NK-92 (cell line): ENCODE measurements around the gene DNAJC16.
"Not testable (repeated sequence)": the region's sequence is repeated elsewhere in the genome, so short reads cannot be mapped to it uniquely, and the experiment has no call there.

Experiments used
- DNase-seq: peaks from one replicate; lab custom pipeline; 2025; ENCODE audit not compliant: unreplicated experiment; lab: John Stamatoyannopoulos, UW

Gene DNAJC16

GRCh38 chr1:15526490-15527339 lies at the start of gene DNAJC16:
DNAJC16 (plus strand) TSS chr1:15526848; CDS start chr1:15529106, 2,258 bp downstream.
- DNase-seq, result peak; percentile 65

DNA sequence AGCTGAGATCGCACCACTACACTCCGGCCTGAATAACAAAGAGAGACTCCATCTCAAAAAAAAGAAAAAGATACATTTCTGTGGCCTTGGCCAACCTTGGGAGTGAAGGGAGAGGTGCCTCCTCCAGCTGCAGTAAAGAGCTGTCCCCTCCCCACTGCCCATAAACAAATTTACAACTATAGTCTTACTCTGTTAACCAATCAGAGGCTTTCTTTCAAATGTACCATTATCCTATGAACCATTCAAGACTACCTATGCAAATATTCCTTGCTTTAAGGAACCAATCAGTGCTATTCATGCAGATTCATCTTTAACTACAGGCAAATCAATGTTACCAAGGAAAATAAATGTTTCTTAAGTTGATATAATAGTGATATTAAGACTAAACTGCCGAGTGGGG lies 49.7 kb upstream of the DNAJC16 start:
- DNase-seq, result no peak

DNA sequence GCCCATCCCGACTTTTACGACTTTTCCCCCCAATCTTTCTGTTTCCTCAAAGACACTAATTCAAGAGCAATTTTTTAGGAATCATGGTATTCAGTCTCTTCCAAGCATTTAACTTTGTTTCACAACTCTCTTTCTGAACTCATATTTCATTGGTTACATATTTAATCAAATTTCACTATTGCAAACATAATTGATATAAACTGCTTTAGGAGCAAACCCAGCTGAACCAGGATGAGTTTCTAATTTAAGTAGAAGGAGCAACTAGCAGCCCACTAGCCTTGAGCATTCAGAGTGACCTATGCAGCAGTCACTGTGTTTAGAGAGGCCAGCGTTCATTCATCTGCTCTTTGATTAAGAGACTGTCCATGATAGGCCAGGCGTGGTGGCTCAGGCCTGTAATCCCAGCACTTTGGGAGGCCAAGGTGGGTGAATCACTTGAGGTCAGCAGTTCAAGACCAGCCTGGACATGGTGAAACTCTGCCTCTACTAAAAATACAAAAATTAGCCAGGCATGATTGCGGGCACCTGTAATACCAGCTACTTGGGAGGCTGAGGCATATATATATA lies 48.9 kb upstream of the DNAJC16 start:
- DNase-seq, result no peak

DNA sequence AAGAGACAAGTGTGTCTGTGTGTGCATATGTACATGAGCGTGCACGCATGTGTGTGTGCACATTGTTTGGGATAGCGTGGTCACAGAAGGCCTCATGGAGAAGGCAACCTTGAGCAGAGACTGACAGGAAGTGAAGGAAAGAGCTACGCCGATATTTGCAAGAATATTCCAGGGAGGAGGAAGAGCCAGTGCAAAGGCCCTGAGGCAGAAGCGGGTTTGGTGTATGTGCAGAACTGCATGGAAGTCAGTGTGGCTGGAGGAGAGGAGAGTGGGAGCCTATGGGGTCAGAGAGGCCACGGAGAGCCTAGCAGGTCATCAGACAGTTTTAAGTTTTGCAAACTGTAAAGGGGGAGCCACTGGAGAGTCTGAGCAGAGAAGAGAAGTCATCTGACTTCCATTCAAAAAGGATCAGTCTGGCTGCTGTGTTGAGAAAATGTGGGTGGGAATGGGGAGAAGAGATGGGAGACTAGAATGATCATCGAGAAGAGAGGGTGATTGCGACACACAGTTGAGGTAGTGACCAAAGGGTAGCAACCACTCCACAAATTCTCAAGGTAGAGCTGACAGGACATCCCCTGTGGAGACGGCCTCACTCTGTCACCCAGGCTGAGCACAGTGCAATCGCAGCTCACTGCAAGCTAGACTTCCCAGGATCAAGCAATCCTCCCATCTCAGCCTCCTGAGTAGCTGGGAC lies 46.8 kb upstream of the DNAJC16 start:
- DNase-seq, result no peak

DNA sequence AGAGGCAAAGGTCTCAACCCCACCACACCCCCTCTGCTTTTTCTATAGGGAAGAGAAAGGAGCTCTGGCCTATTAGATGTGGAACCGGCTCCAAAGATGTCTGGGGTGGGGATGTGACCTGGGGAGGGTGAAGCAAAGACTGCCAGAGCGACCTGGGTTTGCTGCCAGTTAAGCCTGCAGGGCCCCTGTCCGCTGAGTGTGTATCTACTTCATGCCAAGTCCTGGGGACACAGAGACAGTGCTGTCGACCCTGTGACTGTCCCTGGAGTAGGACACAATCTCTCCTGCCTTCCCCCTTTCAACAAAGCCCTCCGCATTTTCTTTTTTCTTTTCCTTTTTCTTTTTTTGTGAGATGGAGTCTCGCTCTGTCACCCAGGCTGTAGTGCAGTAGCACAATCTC lies 44.2 kb upstream of the DNAJC16 start:
- DNase-seq, result not testable (repeated sequence)

DNA sequence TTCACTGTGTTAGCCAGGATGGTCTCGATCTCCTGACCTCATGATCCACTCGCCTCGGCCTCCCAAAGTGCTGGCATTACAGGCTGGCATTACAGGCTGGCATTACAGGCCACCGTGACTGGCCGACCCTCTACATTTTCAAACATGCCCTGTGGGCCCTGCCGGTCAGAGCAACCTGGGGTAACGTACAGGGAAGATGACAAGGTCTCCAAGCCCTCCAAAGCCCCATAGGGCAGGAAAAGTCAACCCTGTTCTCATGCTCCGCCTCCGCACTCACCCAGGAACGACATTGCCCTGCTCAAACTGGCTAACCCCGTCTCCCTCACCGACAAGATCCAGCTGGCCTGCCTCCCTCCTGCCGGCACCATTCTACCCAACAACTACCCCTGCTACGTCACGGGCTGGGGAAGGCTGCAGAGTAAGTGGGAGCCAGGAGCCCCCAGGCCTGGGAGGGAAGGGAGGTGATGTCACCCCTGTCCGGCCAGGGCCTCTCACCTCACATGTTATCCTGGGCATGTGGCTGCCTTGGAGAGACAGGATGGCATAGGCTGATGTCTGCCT lies 43.6 kb upstream of the DNAJC16 start:
- DNase-seq, result not testable (repeated sequence)

DNA sequence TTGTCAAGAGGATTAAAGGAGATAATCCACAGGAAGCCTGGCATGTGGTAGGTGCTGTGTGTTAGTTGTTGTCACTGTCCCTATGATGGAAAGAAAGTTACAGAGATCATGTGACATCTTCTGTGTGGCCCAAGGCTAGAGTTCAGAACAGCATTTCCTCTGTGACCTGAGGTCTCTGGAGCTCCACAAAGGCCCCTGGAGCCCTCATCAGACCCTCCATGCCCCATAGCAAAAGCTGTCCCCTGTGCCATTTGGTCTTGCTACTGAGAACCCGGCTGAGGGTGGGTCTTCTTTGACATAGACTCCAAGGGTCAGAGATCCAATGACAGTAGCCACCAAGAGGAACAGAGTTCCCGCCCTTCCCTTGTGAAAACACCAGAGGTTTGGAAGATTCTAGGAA lies 42.7 kb upstream of the DNAJC16 start:
- DNase-seq, result no peak

DNA sequence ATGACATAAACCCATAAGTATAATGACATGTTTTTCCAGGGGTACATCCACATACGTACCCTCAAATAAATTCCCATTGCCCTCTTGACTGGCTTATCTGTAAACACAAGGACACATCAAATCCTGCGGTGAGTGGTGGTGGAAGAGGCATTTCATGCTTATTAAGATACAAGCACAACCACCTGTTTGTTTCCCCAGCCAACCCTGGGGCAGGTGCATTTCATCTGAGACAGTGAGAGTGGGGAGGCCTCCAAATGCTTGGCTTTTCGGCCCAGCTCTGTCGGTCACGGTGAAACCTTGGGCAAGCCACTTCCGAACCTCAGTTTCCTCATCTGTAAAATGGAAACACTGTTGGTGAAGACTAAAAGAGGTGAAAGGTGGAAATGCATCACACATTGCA lies 42.2 kb upstream of the DNAJC16 start:
- not testable (repeated sequence) for DNase-seq

DNA sequence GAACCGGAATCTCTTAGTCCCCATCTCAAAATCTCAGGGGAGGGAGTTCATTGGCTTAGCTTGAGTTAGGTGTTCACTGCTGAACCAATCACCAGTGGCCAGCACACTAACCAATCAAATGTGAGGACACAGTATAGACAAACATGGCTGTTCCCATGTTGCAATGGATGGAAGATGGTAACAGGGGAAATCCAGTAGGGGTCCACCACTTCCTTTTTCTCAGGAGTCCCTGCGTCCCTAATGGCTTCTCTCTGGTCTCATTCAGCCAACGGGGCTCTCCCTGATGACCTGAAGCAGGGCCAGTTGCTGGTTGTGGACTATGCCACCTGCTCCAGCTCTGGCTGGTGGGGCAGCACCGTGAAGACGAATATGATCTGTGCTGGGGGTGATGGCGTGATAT lies 41.0 kb upstream of the DNAJC16 start:
- no peak for DNase-seq

- DNase-seq, result not testable (repeated sequence)
These were observed 39.6 kb upstream of the DNAJC16 start for GRCh38 chr1:15486844-15487610.

DNA sequence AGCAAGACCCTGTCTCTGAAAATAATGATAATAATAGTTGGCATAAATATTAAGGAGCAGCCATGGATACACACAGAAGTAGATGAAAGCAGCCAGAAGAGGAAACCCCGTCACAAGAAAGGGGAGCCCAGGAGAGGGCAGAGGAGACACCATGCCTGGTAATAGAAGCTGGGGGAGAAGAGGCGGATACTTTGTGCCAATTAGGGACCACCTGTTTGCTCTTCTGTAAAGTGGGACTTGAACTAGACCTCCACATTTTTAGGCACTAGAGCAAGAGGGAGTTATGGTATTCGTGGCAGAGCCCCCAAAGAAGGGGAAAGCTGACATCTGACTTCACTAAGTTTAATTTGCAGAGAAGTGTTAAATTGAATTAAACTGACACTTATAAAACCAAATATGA lies 38.3 kb upstream of the DNAJC16 start:
- no peak for DNase-seq

DNA sequence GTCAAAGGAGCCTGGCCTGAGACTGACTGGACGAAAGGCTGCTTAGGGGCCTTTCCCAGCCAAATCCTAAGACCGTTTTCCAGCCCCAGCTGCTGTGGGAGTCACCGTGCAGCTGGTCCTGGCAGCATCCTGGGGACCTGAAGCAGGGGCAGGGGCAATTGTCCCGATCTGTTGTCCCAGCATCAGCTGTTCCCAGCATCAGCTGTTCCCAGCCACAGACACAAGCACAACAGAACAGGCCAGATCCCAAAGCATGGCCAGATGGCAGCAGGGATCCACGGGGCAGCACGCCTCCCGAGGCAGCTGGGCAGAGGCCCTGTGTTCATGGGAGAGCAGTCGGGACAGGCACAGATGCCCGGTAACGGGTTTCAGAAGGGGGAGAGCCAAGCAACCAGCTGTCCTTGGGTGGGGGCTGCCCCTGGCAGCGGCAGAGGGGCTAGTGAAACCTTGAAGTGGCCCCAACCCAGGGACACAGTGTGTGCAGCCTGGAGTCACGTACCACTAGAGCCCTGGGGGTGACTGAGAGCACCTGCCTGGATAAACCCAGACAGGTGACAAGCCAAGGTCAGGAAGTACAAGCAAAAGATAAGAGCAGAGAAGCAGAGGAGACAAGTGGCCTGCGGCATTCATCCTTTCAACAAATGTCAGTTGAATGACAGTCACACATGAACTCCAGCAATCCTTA lies 37.5 kb upstream of the DNAJC16 start:
- no peak for DNase-seq

- DNase-seq, result not testable (repeated sequence)
These were observed 35.6 kb upstream of the DNAJC16 start for GRCh38 chr1:15491010-15491409.

GRCh38 chr1:15492596-15492995 lies 34.1 kb upstream of the DNAJC16 start:
- DNase-seq, result no peak

GRCh38 chr1:15493869-15494390 lies 32.7 kb upstream of the DNAJC16 start:
- DNase-seq, result no peak

GRCh38 chr1:15500184-15501178 lies 26.2 kb upstream of the DNAJC16 start:
- DNase-seq, result no peak

- no peak for DNase-seq
These were observed 25.2 kb upstream of the DNAJC16 start for GRCh38 chr1:15501208-15502032.

- DNase-seq, result no peak
These were observed 22.2 kb upstream of the DNAJC16 start for GRCh38 chr1:15504436-15504835.
